ACC112 (cell line): Measurements from ENCODE around the gene HAUS2.

Experiments used
- H2AFZ ChIP-seq: fragments of 200-600 bp; sonication (generic); one replicate; pipeline ENCODE4 v1.6.0; 2017; ENCODE audit warnings: antibody characterized with exemption, low read length; ENCODE audit not compliant: unreplicated experiment
- H3K27ac ChIP-seq: fragments of 200-600 bp; sonication (generic); 2 replicates; pipeline ENCODE4 v1.5.1; 2014; ENCODE audit warnings: low read depth, mild to moderate bottlenecking, antibody characterized with exemption, low read length, moderate library complexity
- H3K27me3 ChIP-seq: fragments of 200-600 bp; sonication (generic); 2 replicates; pipeline ENCODE4 v1.6.1; 2014; ENCODE audit warnings: mild to moderate bottlenecking, antibody characterized with exemption, low read length, moderate library complexity, mixed read lengths; ENCODE audit not compliant: insufficient read depth
- H3K36me3 ChIP-seq: fragments of 200-600 bp; sonication (generic); 2 replicates; pipeline ENCODE4 v1.6.1; 2016; ENCODE audit warnings: mild to moderate bottlenecking, antibody characterized with exemption, low read length, moderate library complexity, mixed read lengths; ENCODE audit not compliant: insufficient read depth
- H3K4me1 ChIP-seq: fragments of 200-600 bp; sonication (generic); one replicate; pipeline ENCODE4 v1.6.1; 2016; ENCODE audit warnings: low read length, mixed read lengths; ENCODE audit not compliant: insufficient read depth, unreplicated experiment, control insufficient read depth
- H3K4me3 ChIP-seq: fragments of 200-600 bp; sonication (generic); 2 replicates; pipeline ENCODE4 v1.5.1; 2014; ENCODE audit warnings: mild to moderate bottlenecking, low read depth, low read length
- H3K79me2 ChIP-seq: fragments of 200-600 bp; sonication (generic); one replicate; pipeline ENCODE4 v1.6.0; 2016; ENCODE audit warnings: low read length; ENCODE audit not compliant: control insufficient read depth, unreplicated experiment, insufficient read depth

Gene HAUS2

DNA sequence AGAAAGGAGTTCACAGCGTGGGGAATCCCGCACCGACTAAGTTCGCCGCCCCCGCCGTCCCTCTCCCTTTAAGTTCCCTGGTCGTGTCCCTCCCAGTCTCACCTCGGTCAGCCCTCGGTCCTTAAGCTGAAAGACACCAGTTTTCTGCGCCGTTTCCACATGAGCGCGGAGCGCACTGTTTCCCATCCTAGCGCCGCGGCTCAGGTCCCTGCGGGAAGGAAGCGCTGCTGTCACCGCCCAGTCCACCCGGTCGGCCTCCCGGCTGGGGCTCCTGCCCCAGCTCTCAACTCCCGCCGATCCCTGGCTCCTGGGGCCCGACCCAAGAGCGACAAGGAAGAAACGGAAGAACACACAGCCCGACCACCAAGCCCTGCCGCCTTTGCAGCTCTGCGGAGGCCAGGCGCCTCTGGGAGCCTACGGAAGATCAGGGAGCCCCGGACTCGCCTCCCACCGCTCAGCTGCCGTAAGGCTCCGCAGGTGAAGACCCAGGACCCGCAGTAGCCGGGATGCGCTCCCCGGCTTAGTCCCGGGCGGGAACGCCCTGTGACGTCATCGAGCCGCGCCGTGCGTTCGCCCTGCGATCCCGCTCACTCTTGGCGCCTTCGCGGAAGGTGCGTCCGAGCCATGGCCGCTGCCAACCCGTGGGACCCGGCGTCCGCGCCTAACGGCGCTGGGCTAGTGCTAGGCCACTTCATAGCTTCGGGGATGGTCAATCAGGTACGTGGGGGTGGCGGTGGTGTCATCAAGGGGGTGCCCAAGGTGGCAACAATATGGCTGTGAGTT is at the start of gene HAUS2, which contains the start of gene LRRC57:
TSS of gene HAUS2 (plus strand) at position 590 of the 783 bp plus-strand sequence. CDS start at position 625, 35 bp downstream.
TSS of gene LRRC57 (minus strand) at position 545 of the 783 bp plus-strand sequence. CDS start at position 186, 359 bp downstream.
- Histone ChIP-seq H3K4me3 (peak within 1 kb of the TSS; percentile 83), H3K27me3 (no peaks in the 10 kb centered on the region), H3K27ac (peak within 1 kb of the TSS; percentile 72), H3K36me3 (peaks cover 10% of the 10 kb centered on the region; the same call in 1 of the 2 replicates), H3K79me2 (peaks cover 73% of the 10 kb centered on the region), H2AFZ (peak within 1 kb of the TSS; percentile 65), H3K4me1 (peaks cover 36% of the 10 kb centered on the region)

DNA sequence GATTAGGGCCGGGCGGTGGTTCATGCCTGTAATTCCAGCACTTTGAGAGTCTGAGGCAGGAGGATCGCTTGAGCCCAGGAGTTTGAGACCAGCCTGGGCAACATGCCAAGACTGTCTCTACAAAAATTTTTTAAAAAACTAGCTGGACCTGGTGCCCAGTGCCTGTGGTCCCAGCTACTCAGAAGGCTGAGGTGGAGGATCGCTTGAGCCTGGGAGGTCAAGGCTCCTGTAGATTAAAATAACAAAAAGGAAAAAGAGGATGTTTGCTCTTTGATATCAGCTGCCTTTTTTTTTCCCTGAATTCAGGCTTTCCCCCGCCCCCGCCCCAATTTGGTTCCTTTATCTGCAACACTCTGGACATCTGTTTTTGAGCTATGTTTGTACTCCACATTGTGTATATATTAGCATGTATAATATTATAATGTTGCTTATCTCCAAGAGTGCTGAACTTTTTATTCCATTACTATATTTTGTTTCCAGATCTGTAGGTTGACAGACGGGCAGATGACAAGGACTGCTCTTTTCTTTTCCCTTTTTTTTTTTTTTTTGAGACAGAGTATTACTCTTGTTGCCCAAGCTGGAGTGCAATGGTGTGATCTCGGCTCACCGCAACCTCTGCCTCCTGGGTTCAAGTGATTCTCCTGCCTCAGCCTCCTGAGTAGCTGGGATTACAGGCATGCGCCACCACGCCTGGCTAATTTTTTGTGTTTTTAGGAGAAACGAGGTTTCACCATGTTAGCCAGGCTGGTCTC is 48.6 kb upstream of the HAUS2 start:
- peaks cover 67% of the 10 kb centered on the region for H3K79me2 ChIP-seq
- H2AFZ ChIP-seq, result no peak overlapping the region
- H3K27ac ChIP-seq, result peak overlapping the region; percentile 89
- no peak overlapping the region for H3K4me3 ChIP-seq
- H3K4me1 ChIP-seq, result peaks cover 37% of the 10 kb centered on the region
- H3K36me3 ChIP-seq, result no peaks in the 10 kb centered on the region
- H3K27me3 ChIP-seq, result no peaks in the 10 kb centered on the region

DNA sequence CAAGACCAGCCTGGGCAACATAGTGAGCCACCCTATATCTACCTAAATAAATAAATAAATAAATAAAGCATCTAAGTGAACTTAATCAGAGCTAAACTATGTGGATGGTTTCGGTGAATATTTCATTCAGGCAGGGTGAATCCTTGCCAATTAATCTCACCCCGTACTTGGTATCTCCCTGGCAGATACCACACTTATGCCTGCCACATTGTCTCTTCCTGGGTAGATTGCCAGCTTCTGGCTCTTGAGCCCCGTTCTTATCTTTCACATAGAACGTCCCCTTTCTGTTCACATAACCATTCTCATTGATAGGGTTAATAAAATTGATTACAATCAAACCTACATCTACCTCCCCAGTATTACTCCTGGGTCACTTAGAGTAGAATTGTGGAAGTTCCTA is 46.2 kb upstream of the HAUS2 start:
- H3K4me3 ChIP-seq, result no peak overlapping the region
- H3K27me3 ChIP-seq, result no peaks in the 10 kb centered on the region
- no peak overlapping the region for H2AFZ ChIP-seq
- H3K4me1 ChIP-seq, result peaks cover 57% of the 10 kb centered on the region
- H3K27ac ChIP-seq, result no peak overlapping the region
- peaks cover 66% of the 10 kb centered on the region for H3K79me2 ChIP-seq
- H3K36me3 ChIP-seq, result no peaks in the 10 kb centered on the region

DNA sequence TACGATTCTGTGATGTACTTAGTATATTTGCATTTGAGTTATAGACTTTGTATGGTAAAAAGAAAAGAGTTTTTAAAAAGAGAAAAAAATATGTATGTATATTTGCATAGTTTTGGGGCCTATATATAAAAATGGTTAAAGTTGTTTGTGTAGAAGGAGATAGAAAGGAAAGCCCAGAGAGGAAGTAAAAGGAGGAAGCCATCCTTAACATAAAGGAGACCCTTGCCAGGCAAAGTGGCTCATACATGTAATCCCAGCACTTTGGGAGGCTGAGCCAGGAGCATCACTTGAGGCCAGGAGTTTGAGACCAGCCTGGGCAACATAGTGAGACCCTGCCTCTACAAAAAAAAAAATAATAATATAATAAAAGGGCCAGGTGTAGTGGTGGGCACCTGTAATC is 44.8 kb upstream of the HAUS2 start:
- Histone ChIP-seq H3K79me2 (peaks cover 65% of the 10 kb centered on the region), H3K4me3 (no peak overlapping the region)

DNA sequence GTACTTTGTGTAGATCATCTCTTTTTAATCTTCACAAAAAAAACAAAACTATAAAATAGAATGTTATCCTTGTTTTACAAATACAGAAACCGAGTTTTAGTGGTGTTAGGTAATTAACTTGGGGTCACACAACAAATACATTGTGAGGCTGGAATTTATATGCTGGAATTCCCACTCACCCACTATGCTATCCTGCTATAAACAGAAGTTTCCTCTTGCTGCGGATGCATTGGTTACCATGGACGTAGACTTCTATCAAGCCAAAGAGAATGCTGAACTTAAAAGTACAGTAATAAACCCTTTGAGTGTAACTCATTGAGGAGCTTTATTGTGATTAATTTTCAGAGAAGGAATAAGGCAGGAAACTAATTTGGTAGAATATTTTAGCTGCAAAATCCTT is 44.0 kb upstream of the HAUS2 start:
- Histone ChIP-seq H3K4me1 (peaks cover 53% of the 10 kb centered on the region), H3K36me3 (no peaks in the 10 kb centered on the region), H3K4me3 (no peak overlapping the region), H3K27ac (peak overlapping the region; percentile 11), H3K27me3 (no peaks in the 10 kb centered on the region), H2AFZ (no peak overlapping the region), H3K79me2 (peaks cover 63% of the 10 kb centered on the region)

More for the DNA sequence above, 44.8 kb upstream of the HAUS2 start:
- Histone ChIP-seq H3K36me3 (no peaks in the 10 kb centered on the region), H3K27ac (no peak overlapping the region), H2AFZ (no peak overlapping the region), H3K4me1 (peaks cover 60% of the 10 kb centered on the region), H3K27me3 (no peaks in the 10 kb centered on the region)

DNA sequence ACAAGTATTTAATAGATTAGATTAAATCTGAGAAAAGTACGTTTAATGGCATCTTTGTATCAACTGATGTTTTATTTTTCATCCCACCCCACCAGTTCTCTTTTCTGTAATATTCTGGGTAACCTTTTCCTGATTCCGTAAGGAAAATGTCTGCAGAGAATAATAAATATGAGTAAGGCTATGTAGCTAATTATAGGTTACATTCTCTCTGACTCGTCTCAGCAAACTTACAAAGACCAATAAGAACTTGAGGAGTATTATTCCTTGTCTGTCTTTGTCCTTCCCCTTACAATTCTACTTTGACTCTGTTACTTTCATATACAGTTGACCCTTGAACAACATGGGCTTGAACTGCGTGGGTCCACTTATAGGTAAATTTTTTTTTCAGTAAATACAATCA is 41.1 kb upstream of the HAUS2 start:
- H3K4me3 ChIP-seq, result no peak overlapping the region
- H3K4me1 ChIP-seq, result peaks cover 55% of the 10 kb centered on the region
- no peaks in the 10 kb centered on the region for H3K36me3 ChIP-seq
- H3K27ac ChIP-seq, result peak overlapping the region; percentile 6; the same call in 1 of the 2 replicates
- no peaks in the 10 kb centered on the region for H3K27me3 ChIP-seq
- no peak overlapping the region for H2AFZ ChIP-seq
- peaks cover 42% of the 10 kb centered on the region for H3K79me2 ChIP-seq

DNA sequence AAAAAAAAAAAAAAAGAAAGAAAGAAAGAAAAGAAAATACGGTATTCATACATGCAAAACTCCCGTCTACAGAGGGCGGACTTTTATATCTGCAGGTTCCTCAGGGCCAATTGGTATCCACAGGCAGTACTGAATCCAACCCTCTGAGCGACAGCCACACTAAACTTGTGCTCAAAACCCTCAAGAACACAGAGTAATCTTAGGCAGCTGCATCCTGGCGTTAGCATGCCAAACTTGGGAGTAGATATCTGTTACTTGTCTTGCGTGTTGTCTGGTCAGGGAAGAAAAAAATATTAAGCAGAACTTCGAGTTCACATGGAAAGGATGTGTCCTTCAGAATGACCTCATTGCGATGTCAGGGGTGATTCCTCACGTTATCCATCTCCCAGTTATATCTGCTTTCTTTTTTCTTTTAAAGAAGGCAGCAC is 40.4 kb upstream of the HAUS2 start:
- Histone ChIP-seq H2AFZ (no peak overlapping the region), H3K4me3 (no peak overlapping the region), H3K27ac (peak overlapping the region; percentile 4; the same call in 1 of the 2 replicates), H3K36me3 (peaks cover 6% of the 10 kb centered on the region), H3K27me3 (no peaks in the 10 kb centered on the region), H3K4me1 (peaks cover 55% of the 10 kb centered on the region), H3K79me2 (peaks cover 43% of the 10 kb centered on the region)

DNA sequence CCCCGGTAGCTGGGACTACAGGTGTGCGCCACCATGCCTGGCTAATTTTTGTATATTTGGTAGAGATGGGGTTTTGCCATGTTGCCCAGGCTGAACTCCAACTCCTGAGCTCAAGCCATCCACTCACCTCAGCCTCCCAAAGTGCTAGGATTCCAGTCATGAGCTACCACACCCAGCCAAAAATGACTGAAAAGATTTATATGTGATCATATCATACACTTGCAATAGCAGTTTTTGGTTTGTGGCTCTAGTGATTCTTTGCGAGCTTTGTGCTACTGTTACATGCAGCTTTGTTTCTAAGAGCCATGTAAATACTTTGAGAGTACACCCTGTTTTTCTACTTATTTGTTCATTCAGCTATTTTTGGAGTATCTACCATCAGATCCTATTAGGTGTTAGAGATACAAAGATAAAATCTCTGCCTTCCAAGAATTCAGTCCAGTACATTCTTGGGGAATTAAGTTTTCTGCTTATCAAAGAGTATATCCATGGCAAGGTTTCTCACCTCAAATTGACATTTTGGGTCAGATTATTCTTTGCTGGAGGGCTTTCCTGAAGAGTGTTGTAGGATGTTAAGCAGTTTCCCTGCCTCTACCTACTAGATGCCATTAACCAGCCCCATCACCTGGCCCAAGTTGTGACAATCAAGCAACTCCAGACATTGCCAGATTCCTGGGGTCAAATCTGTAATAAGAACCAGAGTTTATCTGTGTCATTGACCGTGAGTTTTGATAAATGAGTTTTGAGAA is 38.2 kb upstream of the HAUS2 start:
- Histone ChIP-seq H3K4me3 (peak overlapping the region; percentile 66), H3K79me2 (peaks cover 44% of the 10 kb centered on the region), H3K4me1 (peaks cover 42% of the 10 kb centered on the region), H3K27ac (peak overlapping the region; percentile 89), H3K27me3 (no peaks in the 10 kb centered on the region), H2AFZ (peak overlapping the region; percentile 19), H3K36me3 (peaks cover 19% of the 10 kb centered on the region)

DNA sequence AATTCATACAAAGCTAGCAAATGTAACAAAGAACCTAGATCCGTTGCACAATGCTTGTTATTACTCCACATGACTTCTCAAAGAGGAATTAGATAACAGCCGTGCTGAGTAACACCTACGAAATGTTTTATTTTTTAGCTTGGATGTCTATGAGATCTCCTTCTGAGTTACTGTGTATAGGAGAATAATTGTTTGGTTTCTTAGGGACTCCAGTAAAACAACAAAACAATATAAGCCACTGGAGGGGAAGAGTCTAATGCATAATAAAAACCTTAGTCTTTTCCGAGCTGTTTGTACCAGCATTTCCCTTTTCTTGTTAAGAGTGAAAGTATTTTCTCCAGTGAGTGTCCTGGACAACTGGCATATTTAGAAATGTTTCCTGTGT is 37.6 kb upstream of the HAUS2 start:
- H3K27me3 ChIP-seq, result no peaks in the 10 kb centered on the region
- peaks cover 44% of the 10 kb centered on the region for H3K79me2 ChIP-seq
- peak overlapping the region; percentile 27 for H2AFZ ChIP-seq
- H3K36me3 ChIP-seq, result peaks cover 19% of the 10 kb centered on the region
- peak overlapping the region; percentile 66 for H3K4me3 ChIP-seq
- peak overlapping the region; percentile 89 for H3K27ac ChIP-seq
- H3K4me1 ChIP-seq, result peaks cover 40% of the 10 kb centered on the region

DNA sequence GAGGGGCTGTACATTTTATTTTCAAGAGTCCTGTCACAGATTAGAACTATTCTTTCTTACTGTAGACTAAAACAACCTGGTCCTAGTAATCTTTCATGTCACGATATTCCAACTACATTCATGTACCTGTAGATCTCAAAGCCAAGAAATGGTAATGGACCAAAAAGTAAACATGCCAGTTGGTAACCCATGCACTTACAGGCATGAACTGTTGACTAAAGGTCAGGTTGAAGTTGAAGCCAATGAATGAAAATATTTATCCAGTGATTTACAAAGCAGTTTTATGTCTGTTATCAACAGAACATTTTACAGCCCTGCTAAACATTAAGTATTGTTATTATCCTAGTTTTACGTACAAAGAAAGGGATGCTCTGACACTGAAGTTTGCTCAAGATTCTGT is 25.3 kb upstream of the HAUS2 start:
- H2AFZ ChIP-seq, result no peak overlapping the region
- H3K79me2 ChIP-seq, result no peaks in the 10 kb centered on the region
- no peaks in the 10 kb centered on the region for H3K27me3 ChIP-seq
- H3K27ac ChIP-seq, result no peak overlapping the region
- H3K4me1 ChIP-seq, result no peaks in the 10 kb centered on the region
- peaks cover 12% of the 10 kb centered on the region; the same call in 1 of the 2 replicates for H3K36me3 ChIP-seq
- no peak overlapping the region for H3K4me3 ChIP-seq
